Neuronal stem cell (in vitro differentiated cells): ENCODE measurements around the gene HADH.

Experiments
- DNase-seq: peaks from one replicate; pipeline ENCODE4 v3.0.0-alpha.2; 2013; ENCODE audit warnings: low spot score
- H2AFZ ChIP-seq: one replicate; pipeline ENCODE4 v1.6.1; 2013; ENCODE audit warnings: mild to moderate bottlenecking, low read length, inconsistent platforms
- H2AK5ac ChIP-seq: 2 replicates; pipeline ENCODE4 v1.6.1; 2013; ENCODE audit warnings: low read depth, mild to moderate bottlenecking, inconsistent platforms, low read length, moderate library complexity, mixed read lengths
- H2BK120ac ChIP-seq: 2 replicates; pipeline ENCODE4 v1.6.1; 2013; ENCODE audit warnings: low read depth, mild to moderate bottlenecking, inconsistent platforms, low read length, moderate library complexity, mixed read lengths
- H2BK12ac ChIP-seq: one replicate; pipeline ENCODE4 v1.6.1; 2013; ENCODE audit warnings: low read length, inconsistent platforms
- H2BK15ac ChIP-seq: 2 replicates; pipeline ENCODE4 v1.6.1; 2013; ENCODE audit warnings: mild to moderate bottlenecking, low read length, inconsistent platforms, mixed read lengths
- H2BK5ac ChIP-seq: one replicate; pipeline ENCODE4 v1.6.1; 2013; ENCODE audit warnings: inconsistent platforms, mild to moderate bottlenecking, low read length, moderate library complexity
- H3K14ac ChIP-seq: one replicate; pipeline ENCODE4 v1.6.1; 2013; ENCODE audit warnings: low read length, inconsistent platforms
- H3K18ac ChIP-seq: 2 replicates; pipeline ENCODE4 v1.6.1; 2013; ENCODE audit warnings: low read length, inconsistent platforms
- H3K23ac ChIP-seq: 2 replicates; pipeline ENCODE4 v1.6.1; 2013; ENCODE audit warnings: low read depth, mild to moderate bottlenecking, mixed read lengths, low read length, inconsistent platforms; ENCODE audit not compliant: poor library complexity
- H3K27ac ChIP-seq: replicated peaks from 3 replicates; pipeline ENCODE4 v1.5.1; 2013; ENCODE audit warnings: low read length, inconsistent platforms
- H3K27me3 ChIP-seq, 3 experiments: 2 replicates each; pipeline ENCODE4 v1.6.1; 2013; ENCODE audit warnings: low read length in 3 of 3, mild to moderate bottlenecking in 2 of 3, inconsistent platforms in 1 of 3, low read depth in 1 of 3, mixed read lengths in 1 of 3, moderate library complexity in 1 of 3; ENCODE audit not compliant: control insufficient read depth in 3 of 3, insufficient read depth in 3 of 3
- H3K36me3 ChIP-seq, 2 donors: replicated peaks in 1 of 2; 2 replicates each; pipeline ENCODE4 v1.6.1; 2013; ENCODE audit warnings: low read length in 2 of 2; ENCODE audit not compliant: control insufficient read depth in 2 of 2, insufficient read depth in 2 of 2
- H3K4ac ChIP-seq: 2 replicates; pipeline ENCODE4 v1.6.1; 2013; ENCODE audit warnings: inconsistent platforms, mild to moderate bottlenecking, low read length, moderate library complexity
- H3K4me1 ChIP-seq, 2 donors: 1 replicate in 1 of 2; 2 replicates in 1 of 2; pipeline ENCODE4 v1.6.1; 2013; ENCODE audit warnings: low read length in 2 of 2, low read depth in 1 of 2; ENCODE audit not compliant: control insufficient read depth in 2 of 2, insufficient read depth in 1 of 2
- H3K4me2 ChIP-seq: one replicate; pipeline ENCODE4 v1.6.1; 2013; ENCODE audit warnings: mild to moderate bottlenecking, low read length, inconsistent platforms; ENCODE audit not compliant: insufficient read depth, poor library complexity, severe bottlenecking
- H3K4me3 ChIP-seq, 2 donors: 2 replicates each; pipeline ENCODE4 v1.5.1; 2013; ENCODE audit warnings: low read length in 2 of 2, mild to moderate bottlenecking in 2 of 2, inconsistent platforms in 1 of 2, moderate library complexity in 1 of 2
- H3K79me1 ChIP-seq: one replicate; pipeline ENCODE4 v1.6.1; 2013; ENCODE audit warnings: low read depth, mild to moderate bottlenecking, inconsistent platforms, low read length, moderate library complexity
- H3K9ac ChIP-seq: one replicate; pipeline ENCODE4 v1.6.1; 2013; ENCODE audit warnings: mild to moderate bottlenecking, low read depth, low read length, inconsistent platforms; ENCODE audit not compliant: poor library complexity
- H3K9me3 ChIP-seq, 2 donors: replicated peaks in 1 of 2; 2 replicates each; pipeline versions ENCODE3 to v1.6.1; 2013; ENCODE audit warnings: low read length in 2 of 2, mild to moderate bottlenecking in 2 of 2, inconsistent platforms in 1 of 2, low read depth in 1 of 2, mixed read lengths in 1 of 2, moderate library complexity in 1 of 2; ENCODE audit not compliant: control insufficient read depth in 2 of 2, insufficient read depth in 1 of 2
- H4K8ac ChIP-seq: one replicate; pipeline ENCODE4 v1.6.1; 2013; ENCODE audit warnings: low read depth, mild to moderate bottlenecking, inconsistent platforms, low read length, moderate library complexity
- H4K91ac ChIP-seq: one replicate; pipeline ENCODE4 v1.6.1; 2013; ENCODE audit warnings: low read length, low read depth, mild to moderate bottlenecking, inconsistent platforms; ENCODE audit not compliant: poor library complexity
- whole genome bisulfite sequencing, 2 donors: extraction: QIAGEN DNeasy Blood & Tissue Kit; methylation state at CpG; one replicate each; pipeline ENCODE4 v1.1.7; 2013; ENCODE audit warnings: missing lambda C conversion rate in 2 of 2, mixed read lengths in 1 of 2; ENCODE audit not compliant: insufficient read length in 2 of 2, insufficient replicate concordance in 1 of 2; ENCODE audit errors: extremely low coverage in 2 of 2; 5-methylcytosine and 5-hydroxymethylcytosine counted together

The HADH gene

GRCh38 chr4:108003982-108004515 is 14.4 kb downstream of the HADH start:
- no peak for DNase-seq
- H3K27ac ChIP-seq = no peak overlapping the region
- no peak overlapping the region for H2BK5ac ChIP-seq
- no peak overlapping the region for H3K14ac ChIP-seq
- no peak overlapping the region for H2BK120ac ChIP-seq
- no peak overlapping the region for H2BK12ac ChIP-seq
- no peak overlapping the region for H3K4ac ChIP-seq
- H4K8ac ChIP-seq = no peak overlapping the region
- H3K4me1 ChIP-seq = peaks cover 0 to 4% of the 10 kb centered on the region in 2 donors
- H3K9me3 ChIP-seq = peaks cover 0 to 29% of the 10 kb centered on the region in 2 donors
- H3K27me3 ChIP-seq = no peaks in the 10 kb centered on the region
- no peak overlapping the region for H3K4me3 ChIP-seq
- H3K23ac ChIP-seq = no peak overlapping the region
- H2AK5ac ChIP-seq = no peak overlapping the region
- H3K4me2 ChIP-seq = no peak overlapping the region
- WGBS, 2 donors = no CpG with 5 or more reads among the region's 4 CpGs
- H4K91ac ChIP-seq = no peak overlapping the region
- no peak overlapping the region for H2BK15ac ChIP-seq
- no peak overlapping the region for H3K9ac ChIP-seq
- H2AFZ ChIP-seq = no peak overlapping the region
- peaks cover under 1% of the 10 kb centered on the region for H3K79me1 ChIP-seq
- no peak overlapping the region for H3K18ac ChIP-seq
- H3K36me3 ChIP-seq = peaks cover 1 to 36% of the 10 kb centered on the region in 2 donors

GRCh38 chr4:108004646-108005045 is 15.0 kb downstream of the HADH start:
- Histone ChIP-seq H3K4me2 (no peak overlapping the region), H2BK12ac (no peak overlapping the region), H2BK15ac (no peak overlapping the region), H3K4me3 (no peak overlapping the region), H3K9me3 (peaks cover 0 to 28% of the 10 kb centered on the region in 2 donors), H3K23ac (no peak overlapping the region), H3K27ac (no peak overlapping the region), H2BK5ac (no peak overlapping the region), H3K36me3 (peaks cover 1 to 35% of the 10 kb centered on the region in 2 donors), H3K14ac (no peak overlapping the region), H3K4ac (no peak overlapping the region), H3K79me1 (no peaks in the 10 kb centered on the region), H3K4me1 (peaks cover 0 to 4% of the 10 kb centered on the region in 2 donors), H2AK5ac (no peak overlapping the region), H3K27me3 (no peaks in the 10 kb centered on the region), H4K8ac (no peak overlapping the region), H4K91ac (no peak overlapping the region), H3K9ac (no peak overlapping the region), H2AFZ (no peak overlapping the region), H3K18ac (no peak overlapping the region), H2BK120ac (no peak overlapping the region)
- no peak for DNase-seq
- WGBS, 2 donors = no CpG with 5 or more reads among the region's 2 CpGs

- Histone ChIP-seq H3K36me3 (peaks cover 1 to 35% of the 10 kb centered on the region in 2 donors), H2BK120ac (no peak overlapping the region), H3K18ac (no peak overlapping the region), H3K23ac (no peak overlapping the region), H3K79me1 (no peaks in the 10 kb centered on the region), H4K8ac (no peak overlapping the region), H3K4me1 (peaks cover 0 to 4% of the 10 kb centered on the region in 2 donors), H2AFZ (no peak overlapping the region), H3K9ac (no peak overlapping the region), H3K4me2 (no peak overlapping the region), H3K4ac (no peak overlapping the region), H4K91ac (no peak overlapping the region), H3K9me3 (peaks cover 0 to 25% of the 10 kb centered on the region in 2 donors), H2BK5ac (no peak overlapping the region), H2BK15ac (no peak overlapping the region), H2AK5ac (no peak overlapping the region), H3K4me3 (no peak overlapping the region), H3K14ac (no peak overlapping the region), H3K27ac (no peak overlapping the region), H2BK12ac (no peak overlapping the region), H3K27me3 (no peaks in the 10 kb centered on the region)
- DNase-seq = no peak
- WGBS, 2 donors = no CpG with 5 or more reads among the region's 1 CpG
Observed at GRCh38 chr4:108005807-108006206, 16.1 kb downstream of the HADH start.

- Histone ChIP-seq H2AFZ (no peak overlapping the region), H3K23ac (no peak overlapping the region), H3K4me1 (peaks cover 0 to 4% of the 10 kb centered on the region in 2 donors), H2BK12ac (no peak overlapping the region), H3K9ac (no peak overlapping the region), H3K79me1 (no peaks in the 10 kb centered on the region), H2BK15ac (no peak overlapping the region), H3K4ac (no peak overlapping the region), H4K91ac (no peak overlapping the region), H3K18ac (no peak overlapping the region), H3K27ac (no peak overlapping the region), H3K36me3 (peaks cover 1 to 36% of the 10 kb centered on the region in 2 donors), H3K27me3 (no peaks in the 10 kb centered on the region), H3K4me2 (no peak overlapping the region), H3K14ac (no peak overlapping the region), H3K4me3 (no peak overlapping the region), H2BK120ac (no peak overlapping the region), H3K9me3 (peaks cover 0 to 21% of the 10 kb centered on the region in 2 donors), H2BK5ac (no peak overlapping the region), H4K8ac (no peak overlapping the region), H2AK5ac (no peak overlapping the region)
- no peak for DNase-seq
Observed at GRCh38 chr4:108006361-108006760, 16.7 kb downstream of the HADH start.
